HEK293T (cell line): ENCODE data around the gene CLASRP.

Experiments used
- CTCF ChIA-PET: fragments of 350-600 bp; formaldehyde crosslinking; extraction: SDS; loops from one replicate; lab custom pipeline; 2021; ENCODE audit warnings: antibody characterized with exemption, inconsistent platforms; lab: Yijun Ruan, JAX
- POLR2A ChIA-PET: fragments of 350-600 bp; formaldehyde crosslinking; extraction: SDS; loops from one replicate; lab custom pipeline; 2020; ENCODE audit warnings: antibody characterized with exemption, inconsistent platforms; lab: Yijun Ruan, JAX
- DNase-seq: peaks from one replicate; pipeline ENCODE4 v3.0.0; 2012; ENCODE audit warnings: mixed read lengths; ENCODE audit errors: extremely low spot score
- ARNT ChIP-seq: fragments of 450-650 bp; IDR thresholded peaks from 2 replicates; pipeline ENCODE4 v1.6.1; 2017; ENCODE audit warnings: mild to moderate bottlenecking
- BHLHE40 ChIP-seq: fragments of 450-650 bp; IDR thresholded peaks from 2 replicates; pipeline ENCODE4 v1.6.1; 2016; ENCODE audit warnings: mild to moderate bottlenecking, moderate library complexity, borderline replicate concordance
- CTBP1 ChIP-seq: fragments of 450-650 bp; IDR thresholded peaks from 2 replicates; pipeline ENCODE4 v1.6.1; 2016; ENCODE audit warnings: borderline replicate concordance
- ELF4 ChIP-seq: fragments of 450-650 bp; IDR thresholded peaks from 2 replicates; pipeline ENCODE4 v1.6.1; 2017; ENCODE audit warnings: antibody characterized with exemption
- FOXA1 ChIP-seq: fragments of 450-650 bp; IDR thresholded peaks from 2 replicates; pipeline ENCODE4 v1.6.1; 2016; ENCODE audit warnings: mild to moderate bottlenecking
- FOXK2 ChIP-seq: fragments of 450-650 bp; IDR thresholded peaks from 2 replicates; pipeline ENCODE4 v1.6.1; 2016; ENCODE audit warnings: mild to moderate bottlenecking
- FOXM1 ChIP-seq: fragments of 450-650 bp; IDR thresholded peaks from 2 replicates; pipeline ENCODE4 v1.6.1; 2017; ENCODE audit warnings: mild to moderate bottlenecking, borderline replicate concordance
- HDGF ChIP-seq: fragments of 450-650 bp; IDR thresholded peaks from 2 replicates; pipeline ENCODE4 v1.6.1; 2017; ENCODE audit warnings: antibody characterized with exemption, borderline replicate concordance
- L3MBTL2 ChIP-seq: fragments of 450-650 bp; conservative IDR thresholded peaks from 2 replicates; pipeline ENCODE4 v1.6.1; 2016; ENCODE audit warnings: mild to moderate bottlenecking
- LEF1 ChIP-seq: fragments of 450-650 bp; IDR thresholded peaks from 2 replicates; pipeline ENCODE4 v1.6.1; 2017; ENCODE audit warnings: mild to moderate bottlenecking, borderline replicate concordance
- NFRKB ChIP-seq: fragments of 450-650 bp; IDR thresholded peaks from 2 replicates; pipeline ENCODE4 v1.6.1; 2016; ENCODE audit warnings: mild to moderate bottlenecking, moderate library complexity
- SP1 ChIP-seq: fragments of 450-650 bp; IDR thresholded peaks from 2 replicates; pipeline ENCODE4 v1.6.1; 2017
- SUZ12 ChIP-seq: fragments of 450-650 bp; IDR thresholded peaks from 2 replicates; pipeline ENCODE4 v1.6.1; 2016; ENCODE audit warnings: mild to moderate bottlenecking
- TARDBP ChIP-seq: fragments of 450-650 bp; IDR thresholded peaks from 2 replicates; pipeline ENCODE4 v1.6.1; 2016
- ZNF384 ChIP-seq: fragments of 450-650 bp; IDR thresholded peaks from 2 replicates; pipeline ENCODE4 v1.6.1; 2016
- TF ChIP-seq, protein P1 (sequence below): fragments of 450-650 bp; IDR thresholded peaks from 2 replicates; pipeline ENCODE4 v1.6.1; 2016

Gene CLASRP

DNA sequence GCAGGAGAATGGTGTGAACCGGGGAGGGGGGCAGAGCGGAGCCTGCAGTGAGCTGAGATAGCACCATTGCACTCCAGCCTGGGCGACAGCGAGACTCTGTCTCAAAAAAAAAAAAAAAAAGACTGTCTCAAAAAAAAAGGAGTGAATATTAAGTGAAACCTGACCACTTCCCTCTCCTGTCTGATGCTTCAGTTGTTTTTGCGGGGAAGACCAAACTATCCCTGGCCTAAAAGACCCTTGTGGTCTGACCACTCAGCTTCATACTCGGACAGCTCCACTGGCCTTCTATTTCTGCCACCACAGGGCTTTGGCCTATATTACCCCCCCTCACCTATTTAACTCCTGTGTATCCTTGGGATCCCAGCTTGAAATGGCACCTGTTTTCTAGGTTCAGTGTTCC lies 2.3 kb downstream of the CLASRP start:
- TF ChIP-seq FOXM1 (no peak), ELF4 (no peak), FOXK2 (no peak), NFRKB (no peak), SUZ12 (no peak), BHLHE40 (no peak), FOXA1 (no peak)
- TF ChIP-seq, protein P1, sequence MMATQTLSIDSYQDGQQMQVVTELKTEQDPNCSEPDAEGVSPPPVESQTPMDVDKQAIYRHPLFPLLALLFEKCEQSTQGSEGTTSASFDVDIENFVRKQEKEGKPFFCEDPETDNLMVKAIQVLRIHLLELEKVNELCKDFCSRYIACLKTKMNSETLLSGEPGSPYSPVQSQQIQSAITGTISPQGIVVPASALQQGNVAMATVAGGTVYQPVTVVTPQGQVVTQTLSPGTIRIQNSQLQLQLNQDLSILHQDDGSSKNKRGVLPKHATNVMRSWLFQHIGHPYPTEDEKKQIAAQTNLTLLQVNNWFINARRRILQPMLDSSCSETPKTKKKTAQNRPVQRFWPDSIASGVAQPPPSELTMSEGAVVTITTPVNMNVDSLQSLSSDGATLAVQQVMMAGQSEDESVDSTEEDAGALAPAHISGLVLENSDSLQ = no peak
- POLR2A ChIA-PET = interaction anchor here (0.6 to 1.4 kb wide), 2 partner anchors 8 to 14 kb away, joined by 3 read pairs; no protein-coding TSS in a partner anchor
- CTCF ChIA-PET = interaction anchor here (1.2 to 1.3 kb wide), 2 partner anchors 19 to 25 kb away, joined by 3 read pairs; no protein-coding TSS in a partner anchor
- DNase-seq = no peak

DNA sequence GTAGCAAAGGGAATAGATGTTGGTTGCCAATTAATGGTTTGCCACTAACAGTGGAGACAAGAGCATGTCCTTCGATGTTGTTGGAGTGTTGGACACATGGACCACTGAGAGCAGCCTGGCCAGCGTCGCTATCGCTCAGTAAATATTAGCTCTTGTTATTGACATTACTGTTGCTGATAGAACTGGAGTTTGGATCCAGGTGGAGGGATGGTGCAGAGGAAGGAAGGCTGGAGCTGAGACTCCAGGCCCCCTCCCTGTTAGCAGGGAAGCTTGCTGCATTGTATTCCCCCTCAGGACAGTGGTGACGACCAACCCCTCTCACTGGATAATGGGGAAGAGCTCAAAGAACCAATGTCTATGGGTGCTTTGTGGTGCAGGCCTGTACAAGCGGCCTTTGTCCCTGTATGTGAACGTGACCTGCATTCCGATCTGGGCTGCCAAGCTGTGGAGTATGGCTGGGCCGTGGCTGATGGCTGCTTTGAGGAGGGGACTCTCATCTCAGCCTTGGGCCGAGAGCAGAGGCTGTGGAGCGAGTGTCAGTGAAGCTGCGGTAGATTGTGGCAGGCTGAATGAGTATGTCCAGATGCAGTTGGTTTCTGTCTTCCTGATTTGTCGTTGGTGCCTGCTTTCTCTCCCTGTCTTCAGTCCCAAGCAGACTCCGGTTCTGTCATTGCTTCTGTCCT lies 7.0 kb downstream of the CLASRP start:
- TF ChIP-seq FOXA1 (no peak), ARNT (no peak), BHLHE40 (no peak), SP1 (no peak), FOXK2 (no peak), LEF1 (no peak), FOXM1 (no peak), L3MBTL2 (no peak), CTBP1 (no peak), SUZ12 (no peak), ZNF384 (no peak), NFRKB (no peak), ELF4 (no peak), HDGF (no peak), TARDBP (no peak)
- TF ChIP-seq, protein P1 = no peak
- ChIA-PET CTCF (no interaction called here), POLR2A (no interaction called here)
- no peak for DNase-seq

DNA sequence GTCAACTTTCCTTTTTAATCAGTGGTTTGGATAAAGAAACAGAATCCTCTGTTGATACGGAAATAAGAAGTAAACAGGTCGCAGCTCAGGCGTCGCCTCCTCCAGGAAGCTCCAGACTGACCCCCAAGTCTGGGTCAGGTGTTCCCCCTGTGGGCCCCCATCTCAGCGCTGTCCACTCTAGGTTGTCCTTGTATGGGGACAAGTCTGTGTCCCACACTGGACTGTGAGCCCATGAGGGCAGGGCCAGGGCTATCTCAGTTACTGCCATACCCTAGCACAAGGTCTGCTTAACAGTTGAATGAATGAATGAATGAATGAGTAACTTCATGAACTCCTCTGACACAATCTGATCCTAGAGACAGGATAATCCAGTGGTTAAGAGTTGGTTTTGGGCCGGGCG lies 7.5 kb downstream of the CLASRP start:
- TF ChIP-seq FOXM1 (no peak), LEF1 (no peak), CTBP1 (no peak), BHLHE40 (no peak), ARNT (no peak)
- DNase-seq = no peak
- ChIA-PET POLR2A (interaction anchor here (1.1 kb wide), 1 partner anchor 8 kb away, joined by 3 read pairs; no protein-coding TSS in a partner anchor), CTCF (no interaction called here)

DNA sequence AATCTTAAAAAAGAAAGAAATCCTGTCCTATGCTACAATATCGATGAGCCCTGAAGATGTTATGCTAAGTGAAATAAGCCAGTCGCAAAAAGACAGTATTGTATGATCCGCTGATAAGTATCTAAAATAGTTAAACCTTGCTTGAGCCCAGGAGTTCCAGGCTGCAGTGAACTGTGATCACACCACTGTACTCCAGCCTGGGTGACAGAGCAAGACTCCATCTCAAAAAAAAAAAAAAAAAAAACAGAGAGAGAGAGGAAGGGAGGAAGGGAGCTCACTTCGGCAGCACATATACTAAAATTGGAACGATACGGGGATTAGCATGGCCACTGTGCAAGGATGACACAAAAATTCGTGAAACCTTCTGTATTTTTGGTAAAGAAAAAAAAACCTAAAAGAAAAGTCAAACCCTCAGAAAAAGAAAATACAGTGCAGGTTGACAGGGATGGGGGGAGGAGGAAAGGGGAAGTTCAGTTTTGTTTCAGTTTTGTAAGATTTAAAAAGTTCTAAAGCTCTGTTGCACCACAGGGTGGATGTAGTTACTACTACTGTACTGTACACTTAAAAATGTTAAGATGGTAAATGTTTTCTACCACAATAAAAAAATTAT lies 8.4 kb downstream of the CLASRP start:
- TF ChIP-seq HDGF (no peak), SP1 (no peak), ZNF384 (no peak), NFRKB (no peak), LEF1 (no peak), L3MBTL2 (no peak), SUZ12 (no peak), TARDBP (no peak), ARNT (no peak), FOXA1 (no peak), FOXK2 (no peak)
- CTCF ChIA-PET = no interaction called here
- POLR2A ChIA-PET = interaction anchor here (1.1 kb wide), 1 partner anchor 9 kb away, joined by 3 read pairs; no protein-coding TSS in a partner anchor
- no peak for DNase-seq

DNA sequence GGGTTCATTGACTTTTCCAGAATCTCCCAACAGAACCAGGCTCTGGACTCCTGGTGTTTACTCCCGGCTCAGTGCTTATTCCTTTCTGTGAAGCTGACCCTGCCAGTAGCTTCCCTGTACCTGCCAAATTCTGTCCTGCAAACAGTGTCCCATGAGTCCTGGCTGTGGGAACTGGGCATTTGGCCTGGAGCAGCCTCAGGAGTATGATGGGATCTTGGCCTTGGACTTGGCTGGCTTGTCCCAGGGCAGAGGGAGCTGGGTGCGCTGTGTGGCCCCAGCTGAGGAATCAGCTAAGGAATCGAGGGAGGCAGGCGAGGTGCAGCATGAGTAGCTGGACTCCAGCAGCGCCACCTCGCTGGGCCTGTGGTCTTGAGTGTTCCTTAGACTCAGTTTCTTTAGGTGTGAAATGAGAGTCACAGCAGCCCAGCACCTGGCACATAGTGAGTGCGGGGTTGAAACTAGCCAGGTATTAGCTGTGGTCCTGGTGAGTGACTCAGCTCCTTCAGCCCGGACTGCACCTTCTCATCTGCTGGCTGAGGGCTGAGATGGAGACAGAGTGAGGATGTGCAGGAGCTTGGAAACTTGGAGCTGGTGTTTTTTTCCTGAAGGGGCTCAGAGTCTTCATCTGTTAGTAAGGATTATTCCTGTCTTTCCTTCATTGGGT lies 10.4 kb downstream of the CLASRP start:
- ChIA-PET CTCF (interaction anchor here (1.4 kb wide), 1 partner anchor 10 kb away, joined by 8 read pairs; no protein-coding TSS in a partner anchor), POLR2A (interaction anchor here (0.9 to 1.6 kb wide), 3 partner anchors 9 to 43 kb away, joined by 3 to 11 read pairs (median 4); partner anchors contain the start of gene CLASRP)
- TF ChIP-seq HDGF (no peak), LEF1 (no peak), TARDBP (no peak), FOXK2 (no peak), ELF4 (no peak), BHLHE40 (no peak), SUZ12 (no peak), SP1 (no peak), L3MBTL2 (no peak), FOXA1 (no peak), CTBP1 (no peak), NFRKB (no peak), ARNT (no peak), ZNF384 (no peak), FOXM1 (no peak)
- TF ChIP-seq, protein P1 = no peak

More for the DNA sequence above, 10.4 kb downstream of the CLASRP start:
- no peak for DNase-seq
